GM18520 (cell line): ENCODE results near the gene CRIP1.

Experiments used
- ATAC-seq: cut with Tn5 transposase; IDR thresholded peaks from one replicate; pipeline ENCODE4 v1.9.1; 2021; ENCODE audit not compliant: unreplicated experiment

The CRIP1 gene

DNA sequence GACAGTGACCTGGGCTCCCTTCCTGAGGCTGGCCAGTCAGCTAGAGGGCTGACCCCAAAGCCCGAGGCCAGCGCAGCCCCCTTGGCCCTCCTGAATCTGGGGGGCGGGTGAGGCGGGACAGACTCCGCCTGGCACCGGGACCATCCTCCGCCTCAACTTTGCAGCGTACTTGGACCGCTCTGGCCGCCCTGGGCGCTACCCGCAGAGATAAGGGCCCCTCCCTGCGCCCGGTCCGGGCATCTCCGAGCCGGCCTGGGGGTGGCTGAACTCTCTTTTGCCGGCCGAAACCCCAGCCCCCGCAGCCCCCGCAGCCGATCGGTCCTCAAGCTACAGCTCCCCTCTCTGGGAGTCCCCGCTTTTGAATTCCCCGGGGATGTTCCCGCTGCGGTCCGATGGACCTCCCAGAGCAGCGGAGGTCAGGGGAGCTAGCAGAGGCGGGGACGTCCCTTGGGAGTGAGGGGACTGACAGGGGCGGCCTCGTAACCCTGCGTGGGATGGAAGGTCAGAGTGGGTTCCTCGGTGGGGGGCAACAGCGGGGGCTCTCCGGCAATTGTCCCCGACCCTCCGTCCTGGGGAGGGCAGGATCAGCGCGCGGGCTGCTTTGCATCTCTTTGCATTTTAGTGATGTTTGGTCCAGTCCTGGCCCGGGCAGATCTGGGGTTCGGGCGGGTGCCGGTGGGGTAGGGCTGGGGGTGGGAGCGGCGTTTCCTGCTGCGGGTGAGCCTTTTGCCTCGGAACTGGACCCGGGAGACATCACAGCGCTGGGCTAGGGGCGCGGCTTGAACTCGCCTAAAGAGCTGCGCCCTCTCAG lies at the start of gene CRIP1:
Gene CRIP1 (plus strand): TSS at position 724 of the 811 bp plus-strand sequence. CDS start 374 bp downstream, outside the sequence.
- no peak for ATAC-seq

GRCh38 chr14:105436891-105437722 lies 49.6 kb upstream of the CRIP1 start:
- no peak for ATAC-seq

DNA sequence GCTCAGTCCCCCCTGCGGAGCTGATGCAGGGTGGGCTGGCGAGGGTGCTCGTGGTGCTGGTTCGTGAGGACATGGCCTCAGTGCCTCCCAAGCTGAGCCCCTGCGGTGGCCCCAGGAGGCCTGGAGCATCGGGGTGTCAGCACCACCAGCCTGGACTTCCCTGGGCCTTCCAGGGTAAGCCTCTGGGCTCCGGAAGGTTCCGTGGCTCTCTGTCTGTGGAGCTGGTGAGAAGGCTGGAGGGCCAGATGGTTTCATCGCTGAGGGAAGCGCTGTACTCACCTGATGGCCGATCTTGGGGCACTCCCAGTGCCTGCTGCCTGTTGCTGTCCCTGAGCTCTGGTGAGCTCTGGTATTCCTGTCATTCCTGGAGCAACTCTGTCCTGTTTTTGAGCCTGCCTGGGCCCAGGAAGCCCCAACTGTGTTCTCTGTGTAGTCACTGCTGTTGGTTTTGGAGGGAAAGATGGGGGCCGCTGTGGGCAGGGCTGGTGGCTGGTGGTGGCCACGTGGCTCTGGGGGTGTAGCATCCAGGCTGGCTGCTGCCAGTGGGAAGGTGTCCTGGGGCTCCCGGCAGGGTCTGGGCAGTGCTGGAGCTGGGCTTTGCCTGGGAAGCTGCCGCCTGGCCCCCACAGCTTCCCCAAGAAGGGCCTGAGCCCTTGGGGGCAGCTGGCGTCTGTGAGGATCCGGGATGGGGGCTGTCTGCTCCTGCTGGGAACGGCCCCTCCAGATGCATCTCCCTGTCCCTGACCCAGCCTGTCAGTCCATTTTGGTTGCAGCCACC lies 48.8 kb upstream of the CRIP1 start:
- no peak for ATAC-seq

GRCh38 chr14:105439179-105439578 lies 47.5 kb upstream of the CRIP1 start:
- no peak for ATAC-seq

DNA sequence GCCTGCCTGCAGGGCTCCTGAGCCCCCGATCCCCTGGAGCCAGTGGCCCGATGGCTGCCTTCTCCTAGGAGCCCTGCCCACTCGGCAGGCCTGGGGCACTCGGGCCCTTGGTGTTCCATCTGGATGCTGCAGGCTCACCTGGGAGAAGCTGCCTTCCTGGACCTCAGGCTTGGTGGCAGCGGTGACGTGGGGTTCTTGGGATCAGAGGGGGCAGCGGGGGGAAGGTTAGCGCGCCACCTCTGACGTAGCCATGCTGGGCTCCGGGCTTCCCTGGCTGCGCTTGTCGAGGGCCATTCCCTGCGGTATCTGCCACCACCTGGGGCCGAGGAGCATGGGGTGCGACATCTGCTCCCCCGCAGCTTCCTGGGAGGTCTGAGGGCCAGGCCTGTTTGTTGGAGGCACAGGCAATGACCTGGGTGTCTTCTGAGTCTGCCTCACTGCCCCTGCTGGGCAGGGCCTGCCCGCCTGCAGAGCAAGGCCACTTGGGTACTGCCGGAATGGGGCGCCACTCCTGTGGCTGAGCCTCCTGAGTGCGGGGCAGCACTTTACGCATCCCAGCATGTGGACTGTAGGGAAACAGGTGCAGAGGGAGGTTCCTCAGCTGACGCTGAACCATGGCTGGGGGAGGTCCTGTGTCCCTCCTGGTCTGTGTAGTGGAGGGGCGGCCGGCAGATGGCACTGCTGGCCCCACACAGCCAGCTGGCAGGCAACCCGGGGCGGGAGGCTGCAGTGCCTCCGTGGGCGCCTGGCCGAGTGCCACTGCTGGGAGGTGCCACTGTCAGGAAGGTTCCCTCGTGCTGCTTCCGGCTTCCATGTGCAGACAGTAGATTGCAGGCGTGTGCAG lies 46.8 kb upstream of the CRIP1 start:
- no peak for ATAC-seq

GRCh38 chr14:105440554-105440900 lies 46.2 kb upstream of the CRIP1 start:
- ATAC-seq: no peak

GRCh38 chr14:105440992-105441391 lies 45.7 kb upstream of the CRIP1 start:
- no peak for ATAC-seq

GRCh38 chr14:105442125-105442524 lies 44.6 kb upstream of the CRIP1 start:
- no peak for ATAC-seq

DNA sequence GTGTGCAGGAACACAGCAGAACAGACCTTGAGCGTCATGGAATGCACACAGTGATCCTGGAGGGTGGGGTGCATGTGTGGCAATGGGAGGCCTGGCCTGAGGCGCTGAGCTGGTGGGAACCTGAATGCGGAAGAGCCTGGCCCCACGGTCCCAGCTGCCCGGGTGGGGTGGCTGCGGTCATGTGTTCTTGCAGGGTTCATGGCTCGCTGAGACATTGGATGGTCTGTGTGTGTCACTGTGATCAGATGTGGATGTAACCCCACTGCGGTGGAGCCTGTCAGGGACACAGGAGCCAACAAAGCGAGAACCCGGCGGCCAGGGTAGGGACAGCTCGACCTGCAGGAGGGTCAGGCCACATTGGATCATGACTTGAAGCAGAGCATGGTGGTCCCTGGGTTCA lies 43.9 kb upstream of the CRIP1 start:
- ATAC-seq: no peak

DNA sequence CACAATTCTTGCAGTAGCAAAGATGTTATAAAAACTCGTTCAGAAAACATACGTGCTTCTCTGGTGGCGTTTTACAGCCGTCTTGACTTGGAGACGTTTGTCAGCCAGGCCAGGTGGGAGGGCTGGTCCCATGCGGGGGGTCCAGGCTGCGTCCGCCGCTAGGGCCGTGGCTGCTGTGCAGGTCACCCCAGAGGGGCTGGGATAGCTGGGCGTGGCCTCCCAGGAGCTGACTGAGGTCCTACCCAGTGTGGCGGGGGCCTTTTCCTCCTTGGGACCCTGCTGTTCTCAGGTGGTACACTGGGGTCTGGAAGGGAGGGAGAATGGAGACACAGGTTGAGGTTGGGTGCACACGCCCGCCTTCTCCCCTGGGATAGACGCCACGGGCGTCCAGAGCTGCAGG lies 41.8 kb upstream of the CRIP1 start:
- no peak for ATAC-seq

DNA sequence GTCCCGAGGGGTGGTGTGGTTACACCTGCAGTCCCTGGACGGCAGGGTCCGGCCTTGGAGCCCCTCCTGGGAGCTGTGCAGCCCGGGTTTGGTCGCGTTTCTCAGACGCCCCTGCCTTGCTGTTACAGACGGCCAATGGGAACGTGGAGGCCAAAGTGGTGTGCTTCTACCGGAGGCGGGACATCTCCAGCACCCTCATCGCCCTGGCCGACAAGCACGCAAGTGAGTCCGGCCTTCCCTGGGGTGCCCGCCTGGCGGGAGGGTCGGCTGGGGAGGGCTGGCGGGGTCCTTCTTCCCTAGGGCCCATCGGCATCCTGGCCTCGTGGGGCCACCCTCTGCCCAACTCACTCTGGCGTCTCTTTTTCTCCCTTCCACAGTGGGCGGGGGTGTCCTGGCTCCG lies 41.4 kb upstream of the CRIP1 start:
- no peak for ATAC-seq

GRCh38 chr14:105445901-105446845 lies 40.5 kb upstream of the CRIP1 start:
- ATAC-seq: no peak

GRCh38 chr14:105446971-105447370 lies 39.7 kb upstream of the CRIP1 start:
- no peak for ATAC-seq

DNA sequence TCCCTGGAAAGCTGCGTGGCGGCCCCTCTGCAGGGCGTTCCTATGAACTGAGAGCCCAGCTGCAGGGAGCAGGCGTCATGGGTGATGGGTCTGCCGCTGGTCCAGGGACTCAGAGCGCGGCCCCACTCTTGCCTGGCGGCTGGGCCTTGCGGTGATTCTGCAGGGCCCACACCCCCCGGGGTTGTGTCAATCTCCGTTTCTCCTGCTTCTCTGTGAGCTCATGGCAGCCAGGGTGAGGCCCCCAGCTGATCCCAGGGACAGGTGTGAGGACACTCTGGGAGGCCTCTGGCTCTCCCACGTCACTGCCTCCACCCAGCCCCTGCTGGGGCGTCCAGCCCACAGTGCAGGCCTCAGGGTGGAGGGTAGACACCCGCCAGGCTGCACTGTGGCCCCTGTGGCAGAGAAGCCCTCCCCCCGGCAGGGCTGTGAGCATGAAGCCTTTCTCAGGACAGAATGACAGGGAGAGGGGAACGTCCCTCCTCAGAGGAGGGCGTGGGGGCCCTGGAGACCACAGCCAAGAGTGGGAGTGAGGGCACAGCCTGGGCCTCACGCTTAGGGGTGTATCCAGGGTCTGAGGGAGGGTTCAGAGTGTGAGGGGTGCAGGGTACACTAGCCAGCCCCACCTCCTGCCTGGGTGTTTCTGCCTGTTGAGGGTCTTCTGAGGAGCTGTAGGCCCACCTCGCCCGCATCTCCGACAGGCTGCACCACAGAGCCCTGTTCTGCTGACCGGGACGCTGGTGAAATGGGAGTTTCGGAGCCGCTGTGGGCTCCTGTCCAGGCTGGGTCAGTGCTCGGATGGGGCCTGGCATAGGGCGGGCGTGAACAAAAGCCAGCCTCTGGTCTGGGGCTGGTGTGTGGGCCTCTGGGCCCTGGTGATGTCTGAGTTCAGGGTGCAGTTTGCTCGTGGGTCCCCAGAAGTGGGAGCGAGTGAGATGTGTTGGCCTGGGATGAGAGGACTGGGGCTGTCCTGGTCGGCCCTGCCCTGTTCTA lies 38.7 kb upstream of the CRIP1 start:
- ATAC-seq: no peak

DNA sequence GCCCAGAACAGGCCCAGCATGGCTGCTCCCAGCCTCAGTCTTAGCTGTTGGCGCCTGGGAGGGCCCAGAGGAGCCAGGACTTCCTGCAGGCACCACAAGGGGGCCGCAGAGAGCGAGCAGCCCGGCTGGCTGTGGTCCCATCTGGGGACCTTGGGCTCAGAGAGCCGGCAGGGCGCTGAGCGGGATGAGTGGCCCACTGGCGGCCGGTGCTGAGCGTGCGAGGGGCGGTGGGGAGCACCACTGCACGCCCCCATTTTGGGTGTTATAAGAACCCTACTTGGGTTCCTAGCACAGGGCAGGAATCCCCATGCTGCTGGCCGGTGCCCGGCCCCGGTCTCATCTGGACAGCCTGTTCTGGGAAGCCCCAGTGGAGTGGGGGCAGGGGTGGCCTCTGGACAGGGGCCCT lies 38.0 kb upstream of the CRIP1 start:
- ATAC-seq: no peak

GRCh38 chr14:105449276-105450122 lies 37.2 kb upstream of the CRIP1 start:
- ATAC-seq: no peak

GRCh38 chr14:105450123-105450505 lies 36.6 kb upstream of the CRIP1 start:
- ATAC-seq: no peak
